Activated CD4-positive, alpha-beta T cell treated with anti-CD3 and anti-CD28 coated beads, Interleukin-2, amount 50 U/mL, for 16 hours (primary cell): ENCODE data around the gene PITPNM1.

Source experiments
- DNase-seq: peaks from one replicate; pipeline ENCODE4 v3.0.0-alpha.2; 2020

The PITPNM1 gene

DNA sequence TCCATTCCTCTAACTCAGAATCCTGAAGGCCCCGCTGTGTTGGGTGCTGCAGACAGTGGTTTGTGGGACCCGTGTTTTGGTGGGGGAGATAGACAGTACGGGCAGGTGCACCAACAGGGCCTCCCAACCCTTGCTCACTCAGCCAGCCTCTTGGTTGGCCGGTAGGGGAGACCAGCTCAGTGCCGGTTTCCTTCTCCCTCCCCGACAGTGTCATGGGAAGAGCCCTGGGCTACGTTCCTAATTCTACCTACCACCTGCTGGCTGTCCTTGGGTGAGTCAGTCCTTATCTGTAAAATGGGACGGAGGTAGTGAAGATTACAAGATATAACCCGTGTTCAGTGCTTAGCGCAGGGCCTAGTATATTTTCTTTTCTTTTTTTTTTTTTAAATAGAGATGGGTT lies 42.0 kb downstream of the PITPNM1 start:
- no peak for DNase-seq

DNA sequence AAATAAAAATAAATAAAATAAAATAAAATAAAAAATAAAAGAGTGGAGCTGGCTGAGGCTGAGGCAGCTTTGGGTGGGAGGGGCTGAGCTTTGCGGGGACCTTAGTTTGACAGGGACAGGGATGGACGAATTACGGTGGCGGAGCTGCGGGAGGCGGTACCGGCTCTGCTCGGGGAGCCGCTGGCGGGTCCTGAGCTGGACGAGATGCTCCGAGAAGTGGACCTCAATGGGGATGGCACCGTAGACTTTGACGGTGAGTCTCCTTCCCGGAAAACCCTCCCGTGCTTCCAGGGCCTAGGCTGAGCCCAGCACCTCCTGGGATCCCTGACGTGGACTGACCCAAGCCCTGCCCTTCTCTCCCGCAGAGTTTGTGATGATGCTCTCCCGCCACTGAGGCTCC lies 46.9 kb downstream of the PITPNM1 start:
- no peak for DNase-seq

DNA sequence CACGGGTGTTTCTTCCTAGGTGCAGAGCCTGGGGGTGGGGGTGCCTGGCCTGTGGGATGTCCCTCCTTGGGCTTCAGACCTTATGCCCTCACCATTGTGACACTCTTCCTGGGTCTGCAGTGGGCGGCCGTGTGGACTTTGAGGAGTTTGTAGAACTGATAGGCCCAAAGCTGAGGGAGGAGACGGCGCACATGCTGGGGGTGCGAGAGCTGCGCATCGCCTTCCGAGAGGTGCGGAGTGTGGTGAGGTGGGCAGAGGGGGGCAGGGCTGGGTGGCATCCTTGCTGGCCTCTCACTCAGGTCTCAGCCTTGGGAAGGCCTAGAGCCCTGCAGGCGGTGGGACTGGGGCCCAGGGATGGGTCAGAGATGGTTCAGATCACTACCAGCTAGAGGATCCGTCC lies 47.7 kb downstream of the PITPNM1 start:
- DNase-seq: no peak

DNA sequence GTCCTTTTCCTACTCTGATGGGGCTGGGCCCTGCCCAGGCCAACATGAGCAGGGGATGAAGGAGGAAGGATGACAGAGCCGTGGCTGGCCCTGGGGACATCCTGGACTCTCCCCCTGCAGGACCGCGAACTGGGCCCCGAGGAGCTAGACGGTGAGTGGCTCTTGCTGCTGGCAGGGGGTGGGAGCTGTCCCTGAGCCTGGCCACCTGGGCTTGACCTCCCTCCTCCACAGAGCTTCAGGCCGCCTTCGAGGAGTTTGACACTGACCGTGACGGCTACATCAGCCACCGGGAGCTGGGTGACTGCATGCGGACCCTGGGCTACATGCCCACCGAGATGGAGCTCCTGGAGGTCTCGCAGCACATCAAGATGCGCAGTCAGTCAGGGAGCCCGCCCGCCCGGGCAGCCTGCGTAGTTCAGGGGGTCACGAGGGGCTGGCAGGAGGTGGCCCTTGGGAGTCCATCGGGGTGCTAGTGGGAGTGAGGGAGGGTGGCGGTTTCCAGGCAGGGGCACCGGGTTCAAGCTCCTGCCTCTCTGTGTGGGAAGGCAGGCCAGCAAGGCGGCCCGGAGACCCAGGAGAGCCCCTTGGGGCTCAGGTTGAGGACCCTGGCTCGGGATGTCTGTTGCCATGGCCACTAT lies 49.0 kb downstream of the PITPNM1 start:
- DNase-seq: no peak

DNA sequence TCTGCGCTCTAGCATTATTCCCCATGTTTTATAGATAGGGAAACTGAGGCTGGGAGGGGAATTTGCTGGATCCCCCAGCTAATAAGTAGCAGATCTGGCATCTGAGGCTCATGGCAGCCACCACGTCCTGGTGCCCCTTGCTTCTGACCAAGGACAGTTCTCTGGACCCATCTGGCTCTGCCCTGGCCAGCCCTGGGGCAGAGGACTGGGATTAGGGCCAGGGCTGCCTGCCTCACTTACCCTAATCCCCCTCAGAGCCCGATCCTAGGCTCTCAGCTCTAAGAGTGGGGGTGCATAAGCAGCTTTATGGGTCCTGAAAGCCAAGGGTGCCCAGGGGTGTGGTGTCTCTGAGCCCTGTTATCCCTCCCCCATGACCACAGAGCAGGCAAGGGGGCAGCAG lies 50.1 kb downstream of the PITPNM1 start, which contains the start of gene CABP4:
TSS of gene CABP4 (plus strand) at position 301 of the 400 bp plus-strand sequence. CDS start at position 371, 70 bp downstream.
- no peak for DNase-seq

DNA sequence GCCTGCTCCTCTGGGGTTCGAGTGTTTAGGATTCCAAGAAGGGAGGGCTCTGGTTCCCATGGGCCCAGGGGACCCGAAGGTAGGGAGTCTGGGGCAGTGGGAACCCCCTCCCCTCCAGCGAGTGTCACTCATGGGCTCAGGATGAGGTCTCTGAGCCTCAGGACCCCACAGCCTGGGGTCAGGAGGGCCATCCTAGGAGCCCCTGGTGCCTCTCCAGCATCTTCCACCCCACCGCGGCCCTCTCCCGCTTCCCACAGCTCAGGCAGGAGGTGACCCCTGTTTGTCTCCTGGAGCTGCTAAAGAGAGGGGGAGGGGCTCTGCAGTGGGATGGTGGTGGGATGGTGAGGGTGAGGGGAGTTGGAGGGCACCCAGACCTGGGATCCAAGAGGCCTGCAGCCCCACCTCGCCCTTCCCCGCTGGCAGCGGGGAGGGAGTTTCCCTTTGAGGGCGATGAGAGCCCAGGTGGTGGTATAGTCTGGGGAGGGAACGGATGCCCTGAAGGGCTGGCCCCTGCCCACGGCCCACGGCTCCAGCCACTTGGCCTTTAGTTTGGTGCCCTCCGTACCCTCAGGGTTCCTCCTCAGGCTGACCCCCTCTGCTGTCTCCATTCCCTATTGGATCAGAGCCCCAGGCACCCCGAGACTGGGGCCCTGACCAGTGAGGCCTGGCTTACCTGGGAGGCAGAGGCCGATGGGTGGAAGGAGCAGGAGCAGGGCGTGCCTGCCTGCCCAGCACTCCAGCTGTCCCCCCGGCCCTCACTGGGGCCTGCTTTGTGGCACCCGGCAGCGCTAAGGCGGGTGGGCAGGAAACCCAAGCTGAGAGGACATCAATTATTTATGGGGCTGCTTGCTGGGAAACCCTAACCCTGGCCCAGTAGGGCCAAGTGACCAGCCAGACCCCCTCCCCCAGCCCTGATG lies 51.1 kb downstream of the PITPNM1 start:
- DNase-seq: no peak

DNA sequence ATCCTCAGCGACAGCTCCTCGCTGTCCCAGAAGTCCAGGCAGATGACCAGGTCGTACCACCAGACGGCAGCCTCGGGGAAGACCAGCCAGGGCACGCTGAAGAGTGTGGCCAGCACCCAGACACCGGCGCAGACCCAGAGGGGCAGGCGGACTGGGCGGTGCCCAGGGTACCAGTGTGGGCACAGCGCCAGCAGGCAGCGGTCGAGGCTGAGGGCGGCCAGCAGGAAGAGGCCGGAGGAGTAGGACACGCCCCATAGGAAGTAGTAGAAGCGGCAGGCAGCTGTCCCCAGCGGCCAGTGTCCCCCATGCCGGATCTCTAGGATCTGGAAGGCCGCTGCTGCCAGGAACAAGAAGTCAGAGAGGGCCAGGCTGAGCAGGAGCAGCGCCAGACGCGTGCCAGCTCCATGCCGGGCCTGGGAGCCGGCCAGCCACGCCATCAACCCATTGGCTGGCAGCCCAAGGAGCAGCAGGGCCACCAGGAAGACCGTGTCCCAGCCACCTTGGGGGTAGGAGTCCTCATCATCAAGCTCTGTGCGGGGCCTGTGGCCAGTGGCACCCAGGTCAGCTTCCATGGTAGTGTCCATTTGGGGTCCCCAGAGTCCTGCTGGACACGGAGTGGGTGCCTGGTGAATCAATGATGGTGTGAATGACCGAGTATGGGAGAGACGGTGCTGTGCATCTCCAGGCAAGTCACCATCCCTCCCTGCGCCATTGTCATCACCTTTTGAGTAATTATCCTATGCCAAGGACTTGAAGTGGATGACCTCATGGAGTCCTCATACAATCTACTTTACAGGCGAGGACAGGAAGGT lies 52.8 kb downstream of the PITPNM1 start, which contains the start of gene GPR152:
TSS of gene GPR152 (minus strand) at position 589 of the 812 bp plus-strand sequence. CDS start at position 584, 5 bp downstream.
- DNase-seq: no peak

DNA sequence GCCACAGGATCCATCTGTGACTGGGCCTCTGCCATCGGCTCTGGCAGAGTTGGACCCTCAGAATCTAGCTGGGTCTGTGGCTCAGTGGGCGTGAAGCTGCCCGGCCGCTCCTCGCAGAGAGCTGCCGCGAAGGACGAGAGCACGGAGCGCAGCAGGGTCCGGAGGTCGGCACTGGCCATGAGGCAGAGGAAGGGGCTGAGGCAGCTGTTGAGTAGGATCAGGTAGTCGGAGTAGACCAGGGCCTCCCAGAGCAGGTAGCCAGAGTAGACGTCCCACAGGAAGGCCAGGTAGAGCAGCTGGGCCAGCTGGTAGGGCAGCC lies 53.5 kb downstream of the PITPNM1 start:
- DNase-seq: no peak

DNA sequence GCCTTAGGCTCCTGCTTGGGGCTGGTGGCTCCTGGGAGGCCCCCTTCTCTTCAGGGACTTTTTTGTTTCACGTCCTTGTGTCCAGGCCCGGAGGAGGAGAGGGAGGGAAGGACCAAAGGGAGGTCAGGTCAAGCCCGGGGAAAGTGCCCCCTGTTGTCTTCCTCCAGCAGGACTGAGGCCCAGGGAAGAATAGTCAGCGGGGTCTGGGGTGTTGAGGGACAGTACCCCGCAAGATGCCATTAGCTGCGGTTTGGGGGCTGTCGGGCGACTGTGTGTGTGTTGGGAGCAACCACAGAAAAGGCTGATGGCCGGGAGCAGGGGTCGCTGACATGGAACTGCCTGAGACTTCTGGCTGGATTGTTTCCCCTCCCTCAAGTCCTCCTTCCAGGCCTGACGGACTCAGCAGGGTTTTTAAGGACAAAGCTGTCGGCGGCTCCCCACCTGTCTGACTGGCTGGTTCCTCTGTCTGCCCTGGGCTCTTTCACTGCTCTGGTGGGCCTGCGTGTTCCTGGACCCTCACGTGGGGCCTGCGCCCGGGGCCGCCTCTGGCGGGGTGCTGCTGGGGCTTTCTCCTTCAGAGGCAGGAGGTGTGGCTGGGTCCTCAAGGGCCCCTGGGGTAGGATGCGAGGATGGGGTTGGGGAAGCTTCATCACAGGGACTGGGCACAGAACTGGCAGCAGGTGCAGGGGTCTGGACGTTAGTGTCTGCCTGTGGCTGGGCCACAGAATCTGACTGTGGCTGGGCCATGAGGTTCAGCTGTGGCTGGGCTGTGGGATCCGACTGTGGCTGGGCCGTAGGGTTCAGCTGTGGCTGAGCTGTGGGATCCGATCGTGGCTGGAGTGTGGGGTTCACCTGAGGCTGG lies 54.1 kb downstream of the PITPNM1 start:
- DNase-seq: no peak

DNA sequence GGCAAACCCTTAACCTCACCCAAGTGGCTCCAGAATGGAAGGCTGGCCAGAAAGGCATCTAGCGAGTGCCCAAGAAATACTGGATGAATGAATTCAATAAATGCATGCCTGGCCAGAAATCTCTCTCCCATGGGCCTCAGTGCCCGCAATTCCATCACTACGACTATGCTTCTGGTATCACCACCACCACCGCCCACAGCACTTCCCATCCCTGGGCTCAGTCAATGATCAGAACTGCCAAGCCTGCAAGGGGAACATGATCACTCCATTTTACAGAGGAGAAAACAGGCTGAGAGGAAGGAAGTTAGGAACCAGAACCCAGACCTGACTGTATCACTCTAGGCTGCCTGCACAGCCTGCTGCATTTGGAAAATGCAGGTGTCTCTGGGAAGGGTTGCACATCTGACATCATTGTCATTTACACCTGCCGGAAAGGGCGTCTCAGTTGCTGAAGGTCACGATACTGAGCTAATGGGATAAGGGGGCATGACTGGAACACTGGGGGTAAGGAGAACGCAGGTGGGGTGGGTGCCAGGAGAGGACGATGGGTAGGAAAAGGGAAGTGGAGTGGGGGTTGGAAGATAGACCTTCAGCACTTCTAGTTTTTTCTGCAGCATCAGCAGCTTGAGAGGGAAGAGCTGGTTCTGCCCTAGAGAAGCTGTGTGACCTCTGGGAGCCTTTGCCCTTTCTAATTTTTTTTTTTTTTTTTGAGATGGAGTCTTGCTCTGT lies 55.9 kb downstream of the PITPNM1 start:
- DNase-seq: no peak

DNA sequence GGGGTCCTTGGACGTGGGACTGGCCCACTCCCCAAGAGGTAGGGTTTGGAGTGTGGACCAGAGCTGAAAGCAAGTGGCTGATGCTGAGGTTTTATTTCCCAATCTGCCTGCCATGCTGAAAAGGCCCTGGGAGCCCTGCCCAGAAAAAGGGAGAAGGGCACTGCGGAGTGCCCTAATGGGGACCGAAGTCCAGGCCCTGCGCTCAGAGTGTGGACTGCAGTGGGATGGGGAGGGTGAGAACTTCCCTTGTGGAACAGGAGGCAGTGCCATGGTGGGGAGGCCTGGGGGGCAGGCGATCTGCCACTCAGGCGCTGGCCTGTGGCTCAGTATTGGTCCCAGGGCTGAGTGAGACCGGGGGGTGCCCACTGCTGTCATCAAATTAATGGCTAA lies 56.9 kb downstream of the PITPNM1 start:
- DNase-seq: no peak

DNA sequence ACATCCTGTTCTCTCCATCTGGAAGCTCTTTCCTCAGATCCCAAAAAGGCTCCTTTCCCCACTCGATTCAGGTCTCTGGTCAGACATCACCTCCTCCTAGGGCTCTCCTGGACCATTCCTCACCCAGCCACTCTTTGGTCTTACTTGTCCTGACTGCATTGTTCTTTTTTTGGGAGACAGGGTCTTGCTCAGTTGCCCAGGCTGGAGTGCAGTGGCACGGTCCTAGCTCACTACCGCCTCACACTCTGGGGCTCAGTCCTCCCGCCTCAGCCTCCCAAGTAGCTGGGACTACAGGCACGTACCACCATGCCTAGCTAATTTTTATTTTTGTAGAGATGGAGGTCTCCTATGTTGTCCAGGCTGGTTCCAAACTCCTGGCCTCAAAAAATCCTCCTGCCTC lies 59.6 kb downstream of the PITPNM1 start:
- no peak for DNase-seq

DNA sequence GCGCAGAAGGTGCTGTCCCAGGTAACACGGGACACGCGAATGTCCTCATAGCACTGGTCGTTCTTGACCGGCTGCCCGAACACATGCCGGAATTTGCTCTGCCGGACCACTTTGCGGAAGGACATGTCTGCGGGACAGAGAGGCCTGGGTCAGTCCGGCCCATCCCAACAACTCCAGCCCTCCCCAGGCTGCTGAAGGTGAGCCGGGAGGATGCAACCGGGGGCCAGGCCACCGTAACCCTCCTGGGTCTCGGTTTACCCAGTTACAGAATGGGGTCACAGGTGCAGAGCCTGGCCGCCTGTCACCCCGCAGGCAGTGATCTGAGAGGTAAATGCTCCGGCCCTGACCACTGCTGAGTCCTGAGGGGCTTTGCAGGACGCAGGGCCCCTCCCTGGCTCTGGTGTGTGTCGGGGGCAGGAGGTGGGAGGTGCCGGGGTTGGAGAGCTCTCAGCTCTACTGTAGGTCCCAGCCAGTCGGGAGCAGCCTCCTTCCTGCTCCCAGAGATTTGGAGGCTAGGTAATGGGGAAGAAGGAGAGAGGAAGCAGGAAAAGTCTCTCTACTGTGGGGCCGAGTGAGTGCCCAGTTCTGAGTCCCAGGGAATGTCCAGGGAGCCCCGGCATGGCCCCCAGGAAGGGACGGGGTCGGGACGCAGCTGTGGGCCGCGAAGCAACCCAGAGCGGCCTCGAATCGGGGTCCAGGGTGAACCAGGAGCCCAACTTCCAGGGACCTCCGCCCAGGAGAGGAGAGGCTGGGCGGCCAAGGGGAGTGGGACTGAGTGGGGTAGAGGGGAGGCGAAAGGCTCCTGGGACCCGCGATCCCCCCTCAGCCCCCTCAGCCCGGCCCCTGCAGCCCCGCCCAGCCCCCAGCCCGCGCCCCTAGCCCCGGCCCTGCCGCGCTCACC lies 62.4 kb downstream of the PITPNM1 start:
- no peak for DNase-seq
